Measurements from ENCODE around the gene NTN1. TPM values are rescaled to one million over a fixed set of nuclear protein-coding genes. Genes with fewer than 3 reads are reported as not detected.
"Not testable (repeated sequence)": the region's sequence is repeated elsewhere in the genome, so short reads cannot be mapped to it uniquely, and the experiment has no call there.

The NTN1 gene
- total and polyA plus RNA-seq, 7 donors: 0.38 to 2.1 (median 0.85) TPM

GRCh38 chr17:8981443-8981842 is 39.9 kb upstream of the NTN1 start:
- H3K27ac ChIP-seq: no peak overlapping the region
- H3K9me3 ChIP-seq: no peaks in the 10 kb centered on the region
- 80 to 92% (median 82%) methylated on average over 2 of the region's 2 CpGs for WGBS, 3 donors
- TF ChIP-seq CTCF (IDR thresholded peaks at IDR 0.05): no peak
- no peaks in the 10 kb centered on the region for H3K36me3 ChIP-seq (ENCODE audit: insufficient read depth in 1 of 2, low read depth in 1 of 2)
- H3K27me3 ChIP-seq (ENCODE audit: insufficient read depth in 3 of 3, low read length in 2 of 3): no peaks in the 10 kb centered on the region
- H3K4me1 ChIP-seq: no peaks in the 10 kb centered on the region
- no peak for ATAC-seq
- intact Hi-C loops (cut with DNase I): no loop called here
- no peak overlapping the region for H3K4me3 ChIP-seq
- DNase-seq: no peak

GRCh38 chr17:8984225-8984624 is 37.1 kb upstream of the NTN1 start:
- WGBS, 3 donors: 87 to 94% (median 91%) methylated on average over 5 of the region's 5 CpGs

GRCh38 chr17:8985054-8985701 is 36.1 kb upstream of the NTN1 start:
- no peaks in the 10 kb centered on the region for H3K9me3 ChIP-seq
- no peaks in the 10 kb centered on the region for H3K4me1 ChIP-seq
- ATAC-seq (no peak), DNase-seq (no peak)
- intact Hi-C loops (cut with DNase I): no loop called here
- no peak overlapping the region for H3K27ac ChIP-seq
- no peaks in the 10 kb centered on the region for H3K36me3 ChIP-seq (ENCODE audit: insufficient read depth in 1 of 2, low read depth in 1 of 2)
- H3K4me3 ChIP-seq: no peak overlapping the region
- 82 to 84% (median 83%) methylated on average over 4 of the region's 4 CpGs for WGBS, 3 donors
- no peak for TF ChIP-seq CTCF (IDR thresholded peaks at IDR 0.05)
- no peaks in the 10 kb centered on the region for H3K27me3 ChIP-seq (ENCODE audit: insufficient read depth in 3 of 3, low read length in 2 of 3)

More at GRCh38 chr17:8984225-8984624, 37.1 kb upstream of the NTN1 start:
- H3K27me3 ChIP-seq (ENCODE audit: insufficient read depth in 3 of 3, low read length in 2 of 3); H3K36me3 ChIP-seq (ENCODE audit: insufficient read depth in 1 of 2, low read depth in 1 of 2); H3K4me3 ChIP-seq; intact Hi-C loops (cut with DNase I); H3K27ac ChIP-seq; H3K4me1 ChIP-seq; H3K9me3 ChIP-seq; DNase-seq; ATAC-seq: not testable (repeated sequence)

GRCh38 chr17:8986295-8986694 is 35.0 kb upstream of the NTN1 start:
- no peak for ATAC-seq
- Histone ChIP-seq H3K4me1 (no peaks in the 10 kb centered on the region), H3K27ac (no peak overlapping the region), H3K36me3 (ENCODE audit: insufficient read depth in 1 of 2, low read depth in 1 of 2) (no peaks in the 10 kb centered on the region), H3K27me3 (ENCODE audit: insufficient read depth in 3 of 3, low read length in 2 of 3) (peaks cover 0 to 3% (median 0%) of the 10 kb centered on the region in 3 donors), H3K9me3 (no peaks in the 10 kb centered on the region), H3K4me3 (no peak overlapping the region)
- WGBS, 3 donors: 83 to 93% (median 86%) methylated on average over 2 of the region's 2 CpGs
- no peak for TF ChIP-seq CTCF (IDR thresholded peaks at IDR 0.05)
- no peak for DNase-seq
- intact Hi-C loops (cut with DNase I): no loop called here

- ATAC-seq; H3K27ac ChIP-seq; DNase-seq; H3K27me3 ChIP-seq (ENCODE audit: insufficient read depth in 3 of 3, low read length in 2 of 3); H3K4me1 ChIP-seq; H3K4me3 ChIP-seq; intact Hi-C loops (cut with DNase I); H3K36me3 ChIP-seq (ENCODE audit: insufficient read depth in 1 of 2, low read depth in 1 of 2); H3K9me3 ChIP-seq: not testable (repeated sequence)
- 85 to 93% (median 92%) methylated on average over 2 of the region's 2 CpGs for WGBS, 3 donors
Measured at GRCh38 chr17:8988263-8988935, 32.9 kb upstream of the NTN1 start.
